B cell (primary cell): ENCODE measurements around the gene PPP1R14B.

Source experiments
- EZH2 ChIP-seq: IDR thresholded peaks from 2 replicates; pipeline ENCODE4 v1.6.1; 2012; ENCODE audit warnings: borderline replicate concordance, low read depth, mild to moderate bottlenecking, moderate library complexity, low read length; ENCODE audit not compliant: insufficient read depth, poor library complexity, severe bottlenecking
- TF ChIP-seq, protein P1 (sequence below): fragments of 200-600 bp; IDR thresholded peaks from one replicate; pipeline ENCODE4 v1.8.0; 2022; ENCODE audit warnings: antibody characterized with exemption, mild to moderate bottlenecking

DNA sequence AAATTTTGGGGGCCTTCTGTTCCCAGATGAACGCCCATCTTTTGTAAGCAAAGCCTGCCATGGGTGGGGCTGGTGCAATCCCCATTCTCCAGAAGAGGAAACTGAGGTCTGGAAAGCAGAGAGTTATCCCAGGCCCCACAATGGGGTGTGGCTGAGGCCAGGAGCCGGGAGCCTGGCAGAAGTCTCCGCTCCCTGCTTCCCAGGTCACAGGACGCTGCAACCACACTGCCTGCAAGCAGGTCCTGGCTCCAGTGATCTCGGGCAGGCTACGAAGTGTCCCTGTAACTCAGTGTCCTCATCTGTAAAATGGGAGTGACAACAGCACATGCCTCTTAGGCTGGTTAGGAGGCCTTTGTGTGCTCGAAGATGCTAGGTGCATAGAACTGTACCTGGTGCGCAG, 6.3 kb upstream of the PPP1R14B start:
- TF ChIP-seq, protein P1, sequence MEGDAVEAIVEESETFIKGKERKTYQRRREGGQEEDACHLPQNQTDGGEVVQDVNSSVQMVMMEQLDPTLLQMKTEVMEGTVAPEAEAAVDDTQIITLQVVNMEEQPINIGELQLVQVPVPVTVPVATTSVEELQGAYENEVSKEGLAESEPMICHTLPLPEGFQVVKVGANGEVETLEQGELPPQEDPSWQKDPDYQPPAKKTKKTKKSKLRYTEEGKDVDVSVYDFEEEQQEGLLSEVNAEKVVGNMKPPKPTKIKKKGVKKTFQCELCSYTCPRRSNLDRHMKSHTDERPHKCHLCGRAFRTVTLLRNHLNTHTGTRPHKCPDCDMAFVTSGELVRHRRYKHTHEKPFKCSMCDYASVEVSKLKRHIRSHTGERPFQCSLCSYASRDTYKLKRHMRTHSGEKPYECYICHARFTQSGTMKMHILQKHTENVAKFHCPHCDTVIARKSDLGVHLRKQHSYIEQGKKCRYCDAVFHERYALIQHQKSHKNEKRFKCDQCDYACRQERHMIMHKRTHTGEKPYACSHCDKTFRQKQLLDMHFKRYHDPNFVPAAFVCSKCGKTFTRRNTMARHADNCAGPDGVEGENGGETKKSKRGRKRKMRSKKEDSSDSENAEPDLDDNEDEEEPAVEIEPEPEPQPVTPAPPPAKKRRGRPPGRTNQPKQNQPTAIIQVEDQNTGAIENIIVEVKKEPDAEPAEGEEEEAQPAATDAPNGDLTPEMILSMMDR = no peak
- no peak for TF ChIP-seq EZH2
